GM11168 (cell line): Measurements from ENCODE around the gene EPB41L5.

ENCODE experiments used
- in situ Hi-C: fragments of 300-500 bp; cut with MboI; formaldehyde crosslinking; loops from one replicate; pipeline ENCODE4 v1.12.0; 2022; ENCODE audit warnings: low sequenced_read_pairs; ENCODE audit not compliant: unreplicated experiment

The EPB41L5 gene

DNA sequence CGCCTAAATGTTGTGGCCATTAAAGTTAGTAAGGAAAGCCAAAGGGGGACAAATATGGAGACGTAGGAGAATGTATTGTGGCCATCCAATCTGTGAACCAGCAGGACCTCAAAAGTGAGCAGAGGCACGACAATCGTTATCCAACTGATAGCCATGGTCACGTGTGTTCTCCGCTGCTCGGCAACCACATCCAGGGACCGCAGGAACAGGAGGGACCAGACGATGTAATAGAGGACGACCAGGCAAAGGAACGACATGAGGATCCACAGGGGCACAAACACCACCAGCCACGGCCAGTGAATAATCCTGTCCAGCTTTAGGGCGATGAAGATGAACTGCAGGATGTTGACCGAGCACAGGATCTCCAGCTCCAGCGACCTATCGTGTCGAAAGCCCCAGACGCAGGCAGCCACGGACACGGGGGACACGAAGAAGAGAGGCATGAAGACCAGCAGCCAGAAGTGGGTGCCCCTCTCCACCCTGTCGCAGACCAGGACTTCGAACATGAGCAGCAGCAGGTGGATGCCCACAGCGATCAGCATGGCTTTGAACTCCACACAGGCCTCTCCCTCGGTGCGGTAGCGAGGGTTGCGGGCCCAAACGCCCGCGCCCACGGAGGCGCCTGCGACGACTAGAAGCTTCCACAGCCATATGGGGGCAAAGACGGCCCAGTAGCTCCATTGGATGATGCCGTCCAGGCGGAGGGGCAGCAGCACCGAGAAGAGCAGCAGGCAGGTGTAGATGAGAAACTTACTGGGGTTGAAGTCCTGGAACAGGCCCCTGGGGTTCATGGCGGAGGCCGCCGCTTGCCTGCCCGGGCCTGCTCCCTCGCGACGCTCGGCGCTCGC, 209.5 kb downstream of the EPB41L5 start:
- in situ Hi-C loops, result loop anchor here (10.0 kb wide), 1 partner anchor 92 kb away; no protein-coding TSS in a partner anchor

DNA sequence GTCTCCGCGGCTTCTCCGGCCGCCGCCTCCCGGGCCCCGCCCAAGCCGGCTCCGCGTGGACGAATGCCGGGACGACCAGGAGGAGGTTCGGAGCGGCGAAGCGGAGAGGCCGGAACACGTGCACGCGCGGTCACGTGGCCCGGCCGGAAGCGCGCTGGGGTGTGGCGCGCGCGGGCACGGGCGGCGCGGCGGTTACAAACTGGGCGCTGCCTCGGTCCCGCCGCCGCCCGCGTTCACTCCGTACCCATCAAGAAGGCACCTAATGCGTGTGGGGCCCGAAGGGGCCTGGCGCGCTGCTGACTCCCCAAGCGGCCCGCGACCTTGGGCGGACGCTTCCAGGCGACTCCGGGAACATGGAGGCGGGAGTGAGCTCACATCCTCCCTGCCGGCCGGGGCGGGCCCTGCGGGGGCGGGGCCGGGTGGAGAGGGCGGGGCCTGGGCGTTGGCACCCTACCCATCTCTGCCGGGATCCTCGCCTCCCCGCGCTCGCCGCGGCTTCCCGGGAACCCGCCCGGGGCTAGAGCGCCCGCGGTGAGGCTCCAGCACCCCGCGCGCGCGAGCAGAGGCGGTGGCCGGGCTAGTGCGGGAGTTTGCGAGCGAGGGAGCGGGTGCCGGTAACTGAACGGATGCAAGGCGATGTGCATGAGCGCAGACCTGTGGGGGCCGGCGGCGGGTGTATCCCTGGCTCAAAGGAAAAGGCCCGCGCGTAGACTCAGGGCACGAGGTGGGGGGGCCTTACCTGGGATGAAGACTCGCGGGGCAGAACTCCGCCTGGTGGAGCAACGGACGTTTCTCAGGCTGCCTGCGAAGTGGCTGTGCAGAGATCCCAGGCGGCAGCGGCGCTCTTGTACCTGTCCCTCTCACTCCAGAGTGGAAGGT, 210.4 kb downstream of the EPB41L5 start, which contains the start of gene TMEM185B:
Gene TMEM185B, minus strand, starts transcription at position 367 of the 879 bp plus-strand sequence. CDS start 424 bp downstream, outside the sequence.
- in situ Hi-C loops, result loop anchor here (10.0 kb wide), 1 partner anchor 92 kb away; no protein-coding TSS in a partner anchor

DNA sequence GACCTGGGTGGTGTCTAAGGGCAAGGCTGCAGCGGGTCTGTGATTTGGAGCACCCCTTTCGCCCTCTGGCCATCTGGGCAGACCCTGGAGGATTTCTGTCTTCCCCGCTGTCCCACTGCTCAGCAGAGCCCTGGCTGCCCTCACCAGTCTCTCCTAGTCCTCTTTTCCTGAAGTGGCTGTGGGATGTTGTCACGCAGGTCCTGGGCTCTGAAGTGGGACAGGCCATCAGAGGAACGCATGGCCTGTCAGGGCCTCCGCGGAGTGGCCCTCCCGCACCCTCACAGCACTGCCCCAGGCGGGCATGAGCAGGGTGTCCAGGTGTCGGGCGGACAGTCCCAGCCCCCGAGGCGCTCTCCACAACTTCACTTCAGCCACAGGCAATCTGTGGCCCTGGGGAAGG, 211.4 kb downstream of the EPB41L5 start:
- in situ Hi-C loops, result loop anchor here (10.0 kb wide), 1 partner anchor 91 kb away; no protein-coding TSS in a partner anchor

DNA sequence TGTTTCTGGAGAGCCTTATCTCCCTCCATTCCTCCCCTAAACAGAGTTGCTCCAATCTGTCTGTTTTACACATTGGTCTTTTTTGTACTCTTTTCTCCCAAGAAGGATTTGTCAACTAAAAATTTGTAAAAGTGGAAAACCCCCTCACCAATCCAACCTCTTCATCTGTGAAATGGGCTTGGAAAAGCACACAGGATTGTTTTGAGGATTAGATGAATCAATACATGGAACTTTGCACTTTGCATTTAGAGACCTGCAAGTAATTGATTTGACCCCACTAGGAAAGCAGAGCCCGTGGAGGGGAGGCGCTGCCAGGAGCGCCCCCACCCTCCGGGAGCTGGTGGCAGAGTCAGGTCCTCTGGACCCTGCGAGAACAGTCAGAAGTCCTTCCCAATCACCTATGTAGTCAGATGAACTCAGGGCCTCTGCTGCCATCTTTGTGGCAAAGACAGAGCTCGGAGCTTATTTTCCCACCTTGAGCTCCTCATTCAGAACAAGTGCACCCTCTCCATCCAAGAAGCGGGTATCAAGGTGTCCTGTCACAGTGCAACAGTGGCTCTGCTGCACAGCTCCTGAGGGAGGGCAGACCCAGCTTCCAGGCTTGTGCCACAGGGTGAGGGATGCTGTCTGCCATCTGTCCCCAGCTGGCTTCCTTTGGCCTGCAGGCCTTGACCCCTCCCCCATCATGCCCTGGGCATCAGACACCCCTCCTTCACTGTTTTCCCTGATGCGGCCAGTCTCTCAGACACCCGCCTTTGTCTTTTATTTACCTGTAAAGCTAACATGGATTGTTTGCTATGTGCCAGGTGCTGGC, 212.1 kb downstream of the EPB41L5 start:
- in situ Hi-C loops, result loop anchor here (10.0 kb wide), 1 partner anchor 90 kb away; no protein-coding TSS in a partner anchor

DNA sequence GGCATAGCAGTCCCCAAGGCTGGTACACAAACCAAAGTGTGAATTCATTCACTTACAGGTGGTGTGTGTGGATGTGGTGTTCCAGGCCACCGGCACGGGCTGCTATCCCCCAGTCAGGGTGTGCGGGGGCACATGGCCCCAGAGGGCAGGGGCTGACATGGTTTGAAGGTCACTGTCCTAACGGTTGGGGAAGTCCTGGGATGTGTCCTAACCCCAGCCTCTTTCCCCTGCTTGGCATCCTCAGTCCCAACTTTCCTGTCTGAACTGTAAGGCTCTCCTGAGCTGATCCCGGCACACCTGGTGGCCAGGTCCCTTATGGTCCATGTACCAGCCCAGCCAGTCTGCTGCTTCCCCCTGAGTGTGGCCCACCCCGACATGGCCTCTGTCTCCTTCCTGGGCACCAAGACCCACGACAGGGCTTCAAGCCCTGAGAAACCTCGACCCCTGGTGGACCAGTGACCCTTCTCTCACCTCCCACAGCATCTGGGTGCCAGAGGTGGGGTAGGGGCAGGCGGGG, 212.7 kb downstream of the EPB41L5 start:
- in situ Hi-C loops, result loop anchor here (10.0 kb wide), 1 partner anchor 89 kb away; no protein-coding TSS in a partner anchor

DNA sequence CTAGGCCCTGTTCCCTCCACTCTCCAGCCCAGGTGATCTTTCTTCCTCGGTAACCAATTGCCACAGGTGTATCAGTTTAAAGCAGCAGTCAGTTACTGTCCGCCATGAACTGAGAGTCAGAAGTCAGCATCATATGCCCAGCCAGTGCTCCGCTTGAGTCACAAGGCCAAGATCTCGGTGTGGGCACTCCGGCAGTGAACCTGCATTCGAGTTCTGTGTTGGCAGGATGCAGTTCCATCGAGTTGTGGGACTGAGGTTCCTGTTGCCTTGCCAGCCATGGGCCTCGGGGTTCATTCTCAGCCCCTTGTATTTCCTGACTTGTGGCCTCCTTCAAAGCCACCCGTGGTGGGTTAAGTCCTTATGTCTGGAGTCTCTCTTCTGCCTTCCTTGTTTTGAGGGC, 213.4 kb downstream of the EPB41L5 start:
- in situ Hi-C loops, result loop anchor here (10.0 kb wide), 1 partner anchor 88 kb away; no protein-coding TSS in a partner anchor

DNA sequence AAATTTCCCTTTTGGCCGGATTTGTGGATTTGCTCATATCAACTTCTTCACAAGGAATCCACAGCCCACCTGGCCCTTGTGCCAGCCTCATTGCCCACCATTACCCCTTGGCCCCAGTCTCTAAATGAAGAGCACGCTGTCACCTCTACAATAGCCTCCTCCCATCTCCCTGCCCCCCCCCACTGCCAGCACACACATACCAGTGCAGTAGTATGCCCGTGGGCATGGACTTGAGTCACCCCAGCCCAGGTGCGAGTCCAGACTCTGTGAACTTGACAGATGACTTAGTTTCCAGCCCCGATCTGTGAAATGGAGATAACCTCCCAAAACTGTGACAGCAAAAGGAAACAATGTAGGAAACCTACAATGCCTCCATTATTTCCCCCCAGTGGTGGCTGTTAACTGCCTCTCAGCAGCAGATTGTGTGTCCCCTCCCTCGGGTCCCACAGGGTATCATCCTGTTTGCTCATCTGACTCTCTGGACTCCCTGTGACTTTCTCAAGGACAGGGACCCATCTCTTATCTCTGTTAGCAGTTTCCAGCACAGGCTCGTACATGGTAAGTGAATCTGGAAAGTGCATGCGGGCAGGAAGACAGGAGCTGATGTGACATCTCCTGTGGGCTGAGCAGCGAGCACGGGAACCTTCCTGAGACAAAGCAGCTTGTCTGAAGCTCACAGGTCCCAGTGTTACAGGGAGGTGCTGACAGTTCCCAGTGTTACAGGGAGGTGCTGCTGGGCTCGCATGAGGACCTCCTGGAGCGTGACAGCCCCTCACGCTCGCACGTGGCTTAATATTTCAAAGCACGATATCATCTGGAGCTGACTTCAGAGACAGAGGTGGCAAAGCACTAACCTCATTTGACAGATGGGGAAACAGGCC, 214.5 kb downstream of the EPB41L5 start:
- in situ Hi-C loops, result loop anchor here (10.0 kb wide), 1 partner anchor 87 kb away; no protein-coding TSS in a partner anchor

DNA sequence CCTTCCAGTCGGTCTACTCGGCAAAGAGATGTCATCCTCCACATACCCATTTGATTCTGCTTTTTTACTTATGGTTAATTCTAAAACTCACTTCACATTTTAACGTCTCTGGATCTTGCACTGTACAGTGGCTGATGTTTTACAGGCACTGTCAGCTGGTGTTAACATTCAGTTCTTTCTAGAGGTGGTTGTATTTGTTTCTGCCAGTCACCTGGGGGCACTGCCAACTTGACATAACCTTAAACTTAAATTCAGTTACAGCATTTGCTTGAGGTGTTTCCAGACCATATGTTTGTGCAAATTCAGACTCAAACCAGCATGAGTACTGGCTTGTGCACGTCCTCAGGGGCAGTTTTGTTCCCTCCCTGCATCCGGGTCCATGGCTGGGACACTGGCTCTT, 215.6 kb downstream of the EPB41L5 start:
- in situ Hi-C loops, result loop anchor here (10.0 kb wide), 1 partner anchor 86 kb away; no protein-coding TSS in a partner anchor
